Heart left ventricle (tissue), 16 donors: Measurements from ENCODE around the gene RXFP1. TPM values are rescaled to one million over a fixed set of nuclear protein-coding genes. Genes with fewer than 3 reads are reported as not detected.

Source experiments
- ATAC-seq, 4 donors: fragments of 200-7000 bp; cut with Tn5 transposase; one replicate each; pipeline ENCODE4 v1.9.1; 2020 to 2022; ENCODE audit warnings: moderate library complexity in 4 of 4, mild to moderate bottlenecking in 3 of 4, moderate number of reproducible peaks in 1 of 4
- DNase-seq, 5 donors: peaks; one replicate each; pipeline ENCODE4 v3.0.0-alpha.2; 2020
- H3K27ac ChIP-seq, 12 donors: fragments of 200-600 bp; sonication (generic) in 4 of 12; one replicate each; pipeline versions ENCODE4 v1.5.0 to v1.8.0; 2016 to 2022; ENCODE audit warnings: mild to moderate bottlenecking in 2 of 12
- H3K27me3 ChIP-seq, 9 donors: fragments of 200-600 bp; sonication (generic) in 2 of 9; one replicate each; pipeline versions ENCODE4 v1.5.1 to v1.8.0; 2016 to 2022; ENCODE audit warnings: mild to moderate bottlenecking in 3 of 9
- H3K36me3 ChIP-seq, 9 donors: fragments of 200-600 bp; sonication (generic) in 2 of 9; one replicate each; pipeline versions ENCODE4 v1.5.0 to v1.8.0; 2018 to 2022; ENCODE audit warnings: mild to moderate bottlenecking in 2 of 9
- H3K4me1 ChIP-seq, 12 donors: fragments of 200-600 bp; sonication (generic) in 4 of 12; one replicate each; pipeline versions ENCODE4 v1.5.0 to v1.8.0; 2016 to 2022; ENCODE audit warnings: mild to moderate bottlenecking in 3 of 12
- H3K4me3 ChIP-seq, 12 donors: fragments of 200-600 bp; sonication (generic) in 4 of 12; one replicate each; pipeline versions ENCODE4 v1.5.0 to v1.8.0; 2017 to 2022; ENCODE audit warnings: mild to moderate bottlenecking in 9 of 12, moderate library complexity in 4 of 12
- H3K9me3 ChIP-seq, 12 donors: fragments of 200-600 bp; sonication (generic) in 4 of 12; one replicate each; pipeline versions ENCODE4 v1.5.0 to v1.8.0; 2016 to 2022; ENCODE audit warnings: mild to moderate bottlenecking in 1 of 12
- CTCF ChIP-seq, 12 donors: fragments of 200-600 bp; sonication (generic) in 4 of 12; IDR thresholded peaks; one replicate each; pipeline versions ENCODE4 v1.5.0 to v1.8.0; 2018 to 2022; ENCODE audit warnings: antibody characterized with exemption in 12 of 12, mild to moderate bottlenecking in 5 of 12
- POLR2A ChIP-seq, 2 donors: fragments of 450-650 bp; IDR thresholded peaks; one replicate each; pipeline ENCODE4 v1.6.1; 2017; ENCODE audit warnings: antibody characterized with exemption in 2 of 2, mild to moderate bottlenecking in 2 of 2, moderate library complexity in 2 of 2
- WGBS, 4 donors: extraction: QIAGEN DNeasy Blood & Tissue Kit in 2 of 4; methylation state at CpG; one replicate each; pipeline versions ENCODE4 v1.1.5 to v1.1.7; 2013 to 2018; 5-methylcytosine and 5-hydroxymethylcytosine counted together
- intact Hi-C, 10 donors: fragments of 100-400 bp; cut with DNase I; formaldehyde crosslinking; loops; one replicate each; pipeline versions ENCODE4 v1.11.1 to v1.14.2; 2022
- polyA plus RNA-seq, 2 donors: library from polyadenylated mRNA; stranded (reverse); fragments of 200-250 nt; gene quantifications; one replicate each; pipeline ENCODE4 v1.2.3, GENCODE V29; 2013
- total RNA-seq, 9 donors: library from RNA; depleted of rRNA in 2 of 9; stranded (reverse); fragments of >200 nt in 2 of 9; fragmentation: NEBNext Ultra II Directional in 3 of 9; extraction: Animal tissue kit (Norgen Biotek cat#: 25700) in 3 of 9; gene quantifications; one replicate each; pipeline versions ENCODE4 v1.1.0 to v1.2.4, GENCODE V29; 2016 to 2023
- donor health status: ischemic (EF 13 %, LVEDD 7.1; RV severe dilation, severe dysfunction).
- donor health status: healthy with polysubstance abuse.
- donor health status: DM: no; HTN: yes; CAD: no.
- donor health status: DM: no; HTN: no; CAD: no.
- donor health status: ischemic (EF 25% LVEDD 6.9; RV normal size, moderate dysfunction).
- donor health status: ischemic (EF 25% LVEDD 5.7; RV mildly dilated, moderate dysfunction).
- donor health status: healthy.
- donor health status: DM: yes; HTN: yes; CAD: no.
- donor health status: ischemic (EF 35%, LVEDD 5.7; RV mildly dilated, moderate dysfunction).
- donor health status: nonischemic (EF 11% LVEDD 7.7; RV severe dilation, severe dysfunction).
- donor health status: DM: yes; HTN: yes; CAD: no.
- donor health status: PGD.
- donor health status: ischemic (EF 29% LVEDD 5.4; RV normal size, mild dysfunction).
- donor health status: nonischemic (EF 23%, LVEDD 6.1; RV moderate dilation, normal function).

Gene RXFP1
- total and polyA plus RNA-seq, 11 donors = not detected

- DNase-seq (no peak), ATAC-seq (no peak)
- no peak overlapping the region for H3K27ac ChIP-seq
- TF ChIP-seq CTCF (IDR thresholded peaks at IDR 0.05) = no peak
- no peak for TF ChIP-seq POLR2A (IDR thresholded peaks at IDR 0.05)
- H3K9me3 ChIP-seq = peaks cover 0 to 19% (median 0%) of the 10 kb centered on the region in 12 donors
- no peaks in the 10 kb centered on the region for H3K27me3 ChIP-seq
- H3K4me1 ChIP-seq = no peaks in the 10 kb centered on the region
- intact Hi-C loops = no loop called here
- no peak overlapping the region for H3K4me3 ChIP-seq
- no peaks in the 10 kb centered on the region for H3K36me3 ChIP-seq
Observed at GRCh38 chr4:158617956-158618355, 96.3 kb downstream of the RXFP1 start.

- H3K27me3 ChIP-seq = no peaks in the 10 kb centered on the region
- 92 to 97% (median 94%) methylated on average over 4 of the region's 4 CpGs for WGBS, 4 donors
- H3K4me1 ChIP-seq = peaks cover 0 to 14% (median 0%) of the 10 kb centered on the region in 12 donors
- H3K36me3 ChIP-seq = no peaks in the 10 kb centered on the region
- TF ChIP-seq POLR2A (IDR thresholded peaks at IDR 0.05) (no peak), CTCF (IDR thresholded peaks at IDR 0.05) (no peak)
- DNase-seq (no peak), ATAC-seq (no peak)
- no peak overlapping the region for H3K4me3 ChIP-seq
- H3K27ac ChIP-seq = no peak overlapping the region
- intact Hi-C loops = loop anchor here in 8 of 10 donors (2.0 to 10.0 kb wide), 6 partner anchors 124 to 629 kb away; no protein-coding TSS in a partner anchor
- H3K9me3 ChIP-seq = peaks cover 0 to 7% (median 0%) of the 10 kb centered on the region in 12 donors
Observed at GRCh38 chr4:158621729-158622128, 100.0 kb downstream of the RXFP1 start.

GRCh38 chr4:158622251-158622650 is 100.6 kb downstream of the RXFP1 start:
- peaks cover 0 to 14% (median 0%) of the 10 kb centered on the region in 12 donors for H3K4me1 ChIP-seq
- no peak overlapping the region for H3K4me3 ChIP-seq
- H3K36me3 ChIP-seq = no peaks in the 10 kb centered on the region
- 83 to 93% (median 89%) methylated on average over 3 of the region's 3 CpGs for WGBS, 4 donors
- H3K27ac ChIP-seq = no peak overlapping the region
- ATAC-seq (no peak), DNase-seq (no peak)
- TF ChIP-seq CTCF (IDR thresholded peaks at IDR 0.05) (no peak), POLR2A (IDR thresholded peaks at IDR 0.05) (no peak)
- intact Hi-C loops = loop anchor here in 8 of 10 donors (2.0 to 10.0 kb wide), 6 partner anchors 125 to 630 kb away; no protein-coding TSS in a partner anchor
- peaks cover 0 to 7% (median 0%) of the 10 kb centered on the region in 12 donors for H3K9me3 ChIP-seq
- H3K27me3 ChIP-seq = no peaks in the 10 kb centered on the region

GRCh38 chr4:158624889-158625478 is 103.3 kb downstream of the RXFP1 start:
- TF ChIP-seq POLR2A (IDR thresholded peaks at IDR 0.05) (no peak), CTCF (IDR thresholded peaks at IDR 0.05) (peak; percentile 57 to 81 (median 66))
- H3K4me3 ChIP-seq = no peak overlapping the region
- H3K36me3 ChIP-seq = no peaks in the 10 kb centered on the region
- no peaks in the 10 kb centered on the region for H3K27me3 ChIP-seq
- peak overlapping the region in 6 of 12 donors; percentile 1 to 56 (median 32) for H3K27ac ChIP-seq
- peaks cover 0 to 7% (median 0%) of the 10 kb centered on the region in 12 donors for H3K9me3 ChIP-seq
- DNase-seq = no peak
- H3K4me1 ChIP-seq = peaks cover 0 to 18% (median 0%) of the 10 kb centered on the region in 12 donors
- WGBS, 4 donors = 12 to 30% (median 24%) methylated on average over 3 of the region's 3 CpGs
- intact Hi-C loops = loop anchor here (2.0 to 10.0 kb wide), 9 partner anchors 128 to 633 kb away; no protein-coding TSS in a partner anchor
- ATAC-seq = peak; percentile 66 to 86 (median 80)
